Measurements from ENCODE around the gene TMED4. TPM values are rescaled to one million over a fixed set of nuclear protein-coding genes. Genes with fewer than 3 reads are reported as not detected.

Gene TMED4
- total and polyA plus RNA-seq, 4 donors = 46.4 to 106 (median 66.7) TPM

DNA sequence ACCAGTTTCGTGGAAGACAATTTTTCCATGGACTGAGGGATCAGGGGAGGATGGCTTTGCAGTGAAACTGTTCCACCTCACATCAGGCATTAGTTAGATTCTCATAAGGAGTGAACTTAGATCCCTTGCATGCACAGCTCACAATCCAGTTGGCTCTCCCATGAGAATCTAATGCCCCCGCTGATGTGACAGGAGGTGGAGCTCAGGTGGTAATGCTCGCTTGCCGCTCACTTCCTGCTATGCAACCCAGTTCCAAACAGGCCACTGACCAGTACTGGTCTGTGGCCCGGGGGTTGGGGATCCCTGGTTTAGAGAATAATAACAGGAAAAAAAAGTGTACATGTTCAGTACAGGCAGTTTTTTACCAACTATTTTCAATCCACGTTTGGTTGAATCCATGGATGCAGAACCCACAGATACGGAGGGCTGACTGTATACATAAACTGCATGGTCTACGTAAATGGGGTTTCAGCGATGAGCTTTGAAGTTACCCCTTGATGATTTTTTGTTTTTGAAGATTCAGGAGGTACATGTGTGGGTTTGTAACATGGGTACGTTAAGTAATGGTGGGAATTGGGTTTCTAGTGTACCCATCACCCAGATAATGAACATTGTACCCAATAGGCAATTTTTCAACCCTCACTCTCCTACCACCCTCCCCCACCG is 48.9 kb upstream of the TMED4 start:
- no peaks in the 10 kb centered on the region for H3K27me3 ChIP-seq (ENCODE audit: control insufficient read depth in 3 of 3, insufficient read depth in 3 of 3, low read length in 2 of 3)
- H3K27ac ChIP-seq (ENCODE audit: low read depth in 1 of 2, low read length in 1 of 2) = peak overlapping the region; percentile 11 to 54
- H3K9ac ChIP-seq (ENCODE audit: insufficient read depth in 1 of 2, low read length in 2 of 2) = no peak overlapping the region
- no peaks in the 10 kb centered on the region for H3K9me3 ChIP-seq (ENCODE audit: control insufficient read depth in 4 of 4, insufficient read depth in 3 of 4, low read length in 3 of 4)
- no peak for TF ChIP-seq CTCF (IDR thresholded peaks at IDR 0.05; ENCODE audit: control extremely low read depth, extremely low read depth)
- no peak for DNase-seq
- H3K36me3 ChIP-seq (ENCODE audit: control insufficient read depth in 4 of 4, insufficient read depth in 4 of 4, low read length in 4 of 4) = peaks cover 3 to 8% (median 5%) of the 10 kb centered on the region in 4 donors
- no peak overlapping the region for H3K4me3 ChIP-seq
- ATAC-seq (ENCODE audit: insufficient read depth, low FRiP score) = no peak
- H3K4me1 ChIP-seq (ENCODE audit: control insufficient read depth in 5 of 5, insufficient read depth in 5 of 5, low read length in 5 of 5) = peaks cover 17 to 43% (median 25%) of the 10 kb centered on the region in 5 donors
- WGBS, 2 donors = 56 to 58% methylated on average over 11 of the region's 11 CpGs

DNA sequence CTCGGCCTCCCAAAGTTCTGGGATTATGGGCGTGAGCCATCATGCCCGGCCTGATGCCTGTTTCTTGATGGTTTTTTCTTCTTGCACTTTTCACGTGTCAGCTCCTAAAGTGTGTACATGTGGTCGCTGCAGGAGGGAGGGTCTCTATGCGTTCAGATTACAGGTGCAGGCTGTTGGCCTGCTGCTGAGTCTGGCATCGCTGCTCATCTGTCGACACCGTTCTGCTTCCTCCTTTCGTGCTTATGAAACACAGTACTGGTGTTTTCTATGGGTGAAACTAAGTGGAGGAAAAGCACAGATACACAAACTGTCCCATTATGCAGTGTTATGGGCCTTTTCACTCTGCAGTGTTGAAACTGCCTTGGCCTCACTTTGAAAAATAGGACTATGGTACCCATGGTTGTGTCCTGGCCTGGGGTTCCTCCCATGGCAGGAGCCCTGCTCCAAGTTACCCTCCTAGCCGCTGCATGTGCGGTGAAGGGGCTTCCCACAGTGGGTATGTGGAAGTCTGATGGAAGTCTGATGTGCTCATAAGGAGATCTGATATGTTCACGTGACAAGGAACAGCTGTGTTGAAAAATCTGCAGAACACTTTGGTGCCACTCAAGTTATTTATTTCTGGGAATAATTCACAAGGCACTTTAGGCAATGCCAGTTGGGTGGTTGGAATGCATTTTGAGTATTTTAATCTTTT is 47.9 kb upstream of the TMED4 start:
- no peaks in the 10 kb centered on the region for H3K27me3 ChIP-seq (ENCODE audit: control insufficient read depth in 3 of 3, insufficient read depth in 3 of 3, low read length in 2 of 3)
- H3K9me3 ChIP-seq (ENCODE audit: control insufficient read depth in 4 of 4, insufficient read depth in 3 of 4, low read length in 3 of 4) = no peaks in the 10 kb centered on the region
- no peak for TF ChIP-seq CTCF (IDR thresholded peaks at IDR 0.05; ENCODE audit: control extremely low read depth, extremely low read depth)
- DNase-seq = peak in 2 of 3 donors; percentile 26 to 58
- H3K4me1 ChIP-seq (ENCODE audit: control insufficient read depth in 5 of 5, insufficient read depth in 5 of 5, low read length in 5 of 5) = peaks cover 17 to 41% (median 28%) of the 10 kb centered on the region in 5 donors
- H3K36me3 ChIP-seq (ENCODE audit: control insufficient read depth in 4 of 4, insufficient read depth in 4 of 4, low read length in 4 of 4) = peaks cover 3 to 17% (median 10%) of the 10 kb centered on the region in 4 donors
- H3K9ac ChIP-seq (ENCODE audit: insufficient read depth in 1 of 2, low read length in 2 of 2) = no peak overlapping the region
- H3K27ac ChIP-seq (ENCODE audit: low read depth in 1 of 2, low read length in 1 of 2) = peak overlapping the region; percentile 26 to 72
- no peak overlapping the region for H3K4me3 ChIP-seq
- ATAC-seq (ENCODE audit: insufficient read depth, low FRiP score) = peak; percentile 38
- WGBS, 2 donors = 42 to 67% methylated on average over 13 of the region's 13 CpGs

DNA sequence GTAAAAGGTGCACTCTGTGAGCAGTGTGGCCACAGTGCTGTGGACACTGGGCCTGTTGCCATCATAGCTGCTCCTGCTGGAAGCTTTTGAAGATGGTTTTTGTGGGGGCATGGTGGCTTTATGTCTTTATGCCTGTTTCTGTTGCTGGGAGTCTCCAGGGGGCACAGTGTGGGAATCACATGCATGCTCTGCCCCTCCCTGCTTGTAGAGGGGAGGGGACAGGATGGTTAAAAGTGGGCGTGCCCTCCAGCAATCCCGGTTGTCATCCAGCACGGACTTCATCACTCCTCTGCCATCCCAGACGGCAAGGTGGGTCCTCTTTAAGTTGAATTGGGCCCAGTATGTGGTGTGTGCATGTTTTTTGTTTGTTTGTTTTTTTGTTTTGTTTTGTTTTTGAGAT is 44.6 kb upstream of the TMED4 start:
- H3K4me3 ChIP-seq = no peak overlapping the region
- peaks cover 10 to 21% (median 12%) of the 10 kb centered on the region in 4 donors for H3K36me3 ChIP-seq (ENCODE audit: control insufficient read depth in 4 of 4, insufficient read depth in 4 of 4, low read length in 4 of 4)
- no peaks in the 10 kb centered on the region for H3K27me3 ChIP-seq (ENCODE audit: control insufficient read depth in 3 of 3, insufficient read depth in 3 of 3, low read length in 2 of 3)
- ATAC-seq (ENCODE audit: insufficient read depth, low FRiP score) = no peak
- no peak overlapping the region for H3K27ac ChIP-seq (ENCODE audit: low read depth in 1 of 2, low read length in 1 of 2)
- no peak overlapping the region for H3K9ac ChIP-seq (ENCODE audit: insufficient read depth in 1 of 2, low read length in 2 of 2)
- no peak for TF ChIP-seq CTCF (IDR thresholded peaks at IDR 0.05; ENCODE audit: control extremely low read depth, extremely low read depth)
- peaks cover 0 to 2% (median 0%) of the 10 kb centered on the region in 4 donors for H3K9me3 ChIP-seq (ENCODE audit: control insufficient read depth in 4 of 4, insufficient read depth in 3 of 4, low read length in 3 of 4)
- no peak for DNase-seq
- peaks cover 17 to 32% (median 21%) of the 10 kb centered on the region in 5 donors for H3K4me1 ChIP-seq (ENCODE audit: control insufficient read depth in 5 of 5, insufficient read depth in 5 of 5, low read length in 5 of 5)
- 66 to 88% methylated on average over 4 of the region's 4 CpGs for WGBS, 2 donors
